ENCODE results near the gene SLC52A3.

DNA sequence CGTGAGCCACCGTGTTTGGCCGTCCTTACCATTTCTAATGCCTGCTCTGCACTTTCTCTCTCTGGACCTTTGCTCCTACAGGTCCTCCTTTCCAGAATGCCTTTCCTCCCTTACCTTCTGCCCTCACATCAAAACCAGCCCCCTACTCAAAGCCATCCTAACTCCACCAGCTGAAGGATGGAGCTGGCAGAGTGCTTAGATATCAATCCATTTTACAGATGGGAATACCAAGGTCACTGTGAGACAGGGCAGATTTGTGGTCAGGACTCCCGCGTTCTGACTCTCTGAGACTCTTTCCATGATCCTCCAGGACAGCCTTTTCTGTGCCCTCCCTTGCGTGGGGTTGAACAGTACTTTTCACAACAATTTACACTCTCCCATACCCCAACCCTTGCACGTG is 51.0 kb downstream of the SLC52A3 start:
- TF ChIP-seq, protein P1, sequence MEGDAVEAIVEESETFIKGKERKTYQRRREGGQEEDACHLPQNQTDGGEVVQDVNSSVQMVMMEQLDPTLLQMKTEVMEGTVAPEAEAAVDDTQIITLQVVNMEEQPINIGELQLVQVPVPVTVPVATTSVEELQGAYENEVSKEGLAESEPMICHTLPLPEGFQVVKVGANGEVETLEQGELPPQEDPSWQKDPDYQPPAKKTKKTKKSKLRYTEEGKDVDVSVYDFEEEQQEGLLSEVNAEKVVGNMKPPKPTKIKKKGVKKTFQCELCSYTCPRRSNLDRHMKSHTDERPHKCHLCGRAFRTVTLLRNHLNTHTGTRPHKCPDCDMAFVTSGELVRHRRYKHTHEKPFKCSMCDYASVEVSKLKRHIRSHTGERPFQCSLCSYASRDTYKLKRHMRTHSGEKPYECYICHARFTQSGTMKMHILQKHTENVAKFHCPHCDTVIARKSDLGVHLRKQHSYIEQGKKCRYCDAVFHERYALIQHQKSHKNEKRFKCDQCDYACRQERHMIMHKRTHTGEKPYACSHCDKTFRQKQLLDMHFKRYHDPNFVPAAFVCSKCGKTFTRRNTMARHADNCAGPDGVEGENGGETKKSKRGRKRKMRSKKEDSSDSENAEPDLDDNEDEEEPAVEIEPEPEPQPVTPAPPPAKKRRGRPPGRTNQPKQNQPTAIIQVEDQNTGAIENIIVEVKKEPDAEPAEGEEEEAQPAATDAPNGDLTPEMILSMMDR (conservative IDR thresholded peaks at IDR 0.05; ENCODE audit: low read length), result no peak
- TF ChIP-seq EZH2phosphoT487 (IDR thresholded peaks at IDR 0.05; ENCODE audit: borderline replicate concordance), result no peak
